NCI-H2196 (cell line): ENCODE data around the gene HDAC7.

Experiments used
- DNase-seq: peaks from one replicate; lab custom pipeline; 2025; ENCODE audit not compliant: unreplicated experiment; lab: John Stamatoyannopoulos, UW

Gene HDAC7

GRCh38 chr12:47795121-47795813 lies 24.4 kb downstream of the HDAC7 start:
- no peak for DNase-seq

GRCh38 chr12:47794679-47795078 lies 25.0 kb downstream of the HDAC7 start:
- DNase-seq, result no peak

GRCh38 chr12:47793015-47793681 lies 26.6 kb downstream of the HDAC7 start:
- DNase-seq, result no peak

DNA sequence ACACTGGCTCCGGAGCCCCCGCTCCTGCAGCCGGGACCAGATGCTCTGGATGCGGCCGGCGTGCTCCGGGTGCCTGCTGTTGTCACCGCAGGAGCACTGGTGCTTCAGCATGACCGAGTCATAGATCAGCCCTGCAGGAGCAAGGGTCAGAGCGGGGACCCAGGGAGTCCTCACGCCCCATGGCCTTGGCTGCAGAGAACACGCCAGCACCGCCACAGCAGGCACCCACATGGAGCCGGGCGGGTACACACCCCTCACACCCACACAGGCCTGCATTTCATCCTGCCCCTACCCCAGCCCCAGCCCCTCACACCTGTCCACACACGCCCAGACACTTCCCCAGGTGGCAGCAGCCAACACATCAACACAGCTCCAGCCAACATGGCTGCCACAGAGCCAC lies 27.8 kb downstream of the HDAC7 start:
- no peak for DNase-seq

- no peak for DNase-seq
These were observed 28.4 kb downstream of the HDAC7 start for GRCh38 chr12:47791351-47791746.

DNA sequence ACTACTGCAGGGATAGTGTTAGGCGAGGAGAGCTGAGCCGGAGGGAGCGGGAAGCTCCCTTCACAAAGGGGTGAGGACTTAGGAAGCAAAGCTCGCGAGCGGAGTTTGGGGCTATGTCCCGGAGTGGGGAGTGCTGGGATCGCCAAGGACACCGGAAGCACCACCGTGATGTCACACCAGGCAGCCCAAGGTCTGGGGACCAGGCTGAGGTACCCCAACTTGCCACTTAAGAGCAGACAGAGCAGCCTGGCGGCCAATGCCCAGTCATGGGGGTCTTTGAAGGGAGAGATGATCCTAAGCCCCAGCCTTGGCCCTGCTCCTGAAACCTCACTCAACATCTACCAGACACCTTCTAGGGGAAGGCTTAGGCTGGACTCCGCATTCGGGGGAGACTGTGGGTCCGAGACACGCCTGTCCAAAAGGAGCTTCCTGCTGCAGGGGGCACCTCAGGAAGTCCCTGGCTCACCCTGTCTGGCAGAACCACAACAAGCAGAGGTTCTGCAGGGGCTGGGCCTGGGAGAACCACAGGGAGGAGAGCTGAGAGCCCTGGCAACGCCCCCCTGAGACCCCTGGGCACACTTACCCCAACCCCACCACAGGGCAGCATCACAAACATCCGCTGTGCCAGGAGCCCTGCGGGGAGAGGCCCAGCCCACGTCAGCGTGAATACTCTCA lies 28.9 kb downstream of the HDAC7 start:
- no peak for DNase-seq

- DNase-seq, result no peak
These were observed 29.8 kb downstream of the HDAC7 start for GRCh38 chr12:47789712-47790489.

DNA sequence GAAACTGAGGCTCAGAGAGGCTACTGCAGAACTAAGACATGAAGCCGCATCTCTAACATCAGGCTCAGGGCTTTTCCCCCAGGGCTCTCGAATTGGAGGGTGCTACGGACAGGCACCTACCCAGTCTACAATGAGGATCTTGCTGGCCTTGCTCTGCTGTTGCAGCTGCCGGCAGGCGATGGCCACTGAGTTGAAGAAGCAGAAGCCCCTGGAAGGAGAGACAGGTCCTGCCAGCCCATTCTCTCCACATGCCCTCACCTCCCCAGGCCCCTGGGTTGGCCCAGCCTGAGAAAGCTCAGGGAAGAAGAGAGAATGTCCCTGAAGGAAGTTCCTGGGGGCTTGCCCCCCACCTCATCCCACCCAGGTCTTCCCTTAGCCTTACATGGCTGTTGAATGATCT lies 30.6 kb downstream of the HDAC7 start:
- no peak for DNase-seq

GRCh38 chr12:47787596-47788319 lies 31.9 kb downstream of the HDAC7 start:
- no peak for DNase-seq

DNA sequence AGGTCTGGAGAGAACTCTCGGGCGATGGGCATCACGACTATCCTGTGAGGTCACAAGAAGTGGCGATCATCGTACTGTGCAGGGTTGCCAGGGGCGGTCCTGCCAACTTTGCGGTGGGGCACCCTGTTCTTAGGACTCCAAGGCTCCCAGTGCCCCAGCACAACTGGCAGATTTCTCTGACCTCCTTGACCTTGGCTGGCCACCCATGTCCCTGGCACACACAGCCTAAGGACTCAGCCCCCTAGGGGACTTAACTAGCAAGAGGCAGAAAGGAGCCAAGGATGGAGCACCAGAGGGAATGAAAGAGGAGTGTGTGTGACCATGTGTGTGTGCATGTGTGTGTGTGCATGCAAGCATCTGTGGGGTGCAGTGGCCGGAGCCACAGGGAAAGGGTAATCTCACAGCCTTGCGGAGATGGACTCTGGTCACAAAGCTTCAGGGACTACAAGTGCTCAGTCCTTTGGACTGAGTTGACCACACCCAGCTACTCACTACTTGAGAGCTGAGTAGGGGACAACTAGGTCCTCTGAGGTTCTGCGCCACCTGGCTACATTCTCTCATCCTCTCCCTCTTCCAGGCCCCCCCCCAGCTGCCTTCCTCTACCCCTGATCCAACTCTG lies 32.9 kb downstream of the HDAC7 start:
- no peak for DNase-seq

- DNase-seq, result no peak
These were observed 33.6 kb downstream of the HDAC7 start for GRCh38 chr12:47785887-47786661.

DNA sequence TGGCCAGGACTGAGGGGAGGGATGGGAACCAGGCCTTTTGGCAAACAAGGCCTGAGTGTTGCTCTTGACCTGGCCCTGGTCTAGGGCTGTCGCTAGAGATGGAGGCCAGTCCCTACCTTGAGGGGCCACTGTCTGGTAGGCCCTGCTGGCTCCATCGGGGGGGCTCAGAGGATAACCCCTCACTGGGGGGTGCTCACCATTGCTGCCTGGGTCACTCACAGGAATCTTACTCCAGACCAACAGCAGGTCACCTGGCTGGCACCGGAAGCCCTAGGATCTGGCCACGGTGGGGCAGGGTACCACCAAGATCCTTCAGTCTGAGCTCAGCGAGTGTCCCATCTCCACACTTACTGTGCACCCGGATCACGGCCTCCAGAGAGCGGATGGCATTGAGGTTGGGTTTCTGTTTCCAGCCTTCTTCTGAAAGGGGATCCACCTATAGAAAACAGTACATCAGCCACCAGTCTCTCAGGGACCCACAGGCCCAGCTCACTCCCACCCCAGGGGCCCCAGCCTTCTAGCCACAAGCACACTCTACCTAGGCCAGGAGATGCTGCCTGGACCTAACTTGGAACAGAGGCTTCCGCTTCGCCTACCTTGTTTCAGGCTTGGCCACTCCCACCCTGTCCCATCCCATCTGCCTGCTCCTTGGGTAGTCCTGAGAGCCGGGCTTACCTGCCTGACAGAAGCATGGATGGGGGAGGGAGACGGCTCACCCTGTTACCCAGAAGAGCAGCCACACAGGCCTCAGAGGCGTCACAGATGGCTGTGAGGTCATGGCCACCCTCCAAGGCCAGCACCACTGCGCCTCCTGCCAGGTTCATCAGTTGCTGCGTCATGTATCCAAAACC lies 34.4 kb downstream of the HDAC7 start:
- DNase-seq, result no peak

GRCh38 chr12:47783821-47784819 lies 35.6 kb downstream of the HDAC7 start:
- DNase-seq, result no peak

- DNase-seq, result no peak
These were observed 36.5 kb downstream of the HDAC7 start for GRCh38 chr12:47783024-47783755.

DNA sequence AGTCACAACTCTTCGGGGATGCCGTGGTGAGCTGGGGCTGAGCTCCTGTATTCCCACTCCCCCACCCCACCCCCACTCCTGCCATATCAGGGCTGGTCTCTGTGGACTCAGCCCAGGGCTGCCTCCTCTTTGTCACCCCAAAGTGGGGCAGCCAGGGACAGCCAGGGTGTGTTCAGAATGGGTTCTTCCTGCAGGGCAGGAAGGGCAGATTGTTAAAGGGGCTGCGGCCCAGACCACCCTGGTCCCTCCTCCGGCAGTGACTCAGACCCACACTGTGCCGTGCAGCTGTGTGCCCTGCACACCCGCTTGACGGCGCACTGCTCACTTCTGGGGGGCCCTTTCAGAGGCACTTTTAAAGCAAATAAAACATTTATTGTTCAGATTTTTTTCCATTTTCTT lies 37.3 kb downstream of the HDAC7 start:
- DNase-seq, result no peak

DNA sequence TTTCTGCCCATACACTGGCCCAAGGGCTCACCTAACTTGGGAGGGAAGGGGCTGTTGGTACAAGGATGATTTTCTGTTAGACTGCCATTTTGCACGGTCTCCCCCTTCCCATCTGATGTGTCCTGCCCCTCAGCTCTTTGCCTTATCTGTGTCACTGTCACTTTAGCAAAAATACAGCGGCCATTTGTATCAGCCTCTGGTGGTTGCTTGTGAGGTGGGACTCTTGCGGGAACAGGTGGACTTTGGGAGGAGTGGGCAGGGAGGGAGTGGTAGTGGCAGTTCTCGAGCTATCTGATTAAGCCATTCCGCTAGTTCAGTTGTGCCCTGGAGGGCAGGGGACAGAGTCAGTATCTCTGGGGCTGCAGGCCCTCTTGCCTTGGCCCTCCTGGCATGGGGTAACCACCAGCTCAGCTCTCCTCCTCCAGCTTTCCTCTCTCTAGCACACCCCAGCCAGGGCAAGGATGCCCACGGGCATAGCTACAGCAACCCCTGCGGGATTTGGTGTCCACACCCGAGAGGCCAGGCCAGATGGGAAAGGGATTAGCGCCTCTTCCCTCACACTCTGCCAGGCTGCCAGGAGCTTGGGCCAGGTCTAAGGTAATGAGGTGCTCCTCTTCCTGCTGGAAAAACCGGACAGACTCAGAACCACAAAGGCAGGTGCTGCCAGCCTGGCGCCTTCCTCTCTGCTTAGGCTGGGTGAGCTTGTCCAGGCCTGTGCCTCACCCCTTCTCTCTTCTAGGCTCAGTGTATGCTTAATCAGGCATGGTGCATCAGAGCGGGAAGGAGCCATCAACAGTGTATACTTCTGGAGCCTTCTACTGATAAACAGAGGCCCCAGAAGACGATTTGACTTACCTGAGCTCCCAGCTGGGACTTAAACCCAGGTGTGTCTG lies 38.0 kb downstream of the HDAC7 start:
- DNase-seq, result peak; percentile 22
